ENCODE measurements around the gene ANP32A.

DNA sequence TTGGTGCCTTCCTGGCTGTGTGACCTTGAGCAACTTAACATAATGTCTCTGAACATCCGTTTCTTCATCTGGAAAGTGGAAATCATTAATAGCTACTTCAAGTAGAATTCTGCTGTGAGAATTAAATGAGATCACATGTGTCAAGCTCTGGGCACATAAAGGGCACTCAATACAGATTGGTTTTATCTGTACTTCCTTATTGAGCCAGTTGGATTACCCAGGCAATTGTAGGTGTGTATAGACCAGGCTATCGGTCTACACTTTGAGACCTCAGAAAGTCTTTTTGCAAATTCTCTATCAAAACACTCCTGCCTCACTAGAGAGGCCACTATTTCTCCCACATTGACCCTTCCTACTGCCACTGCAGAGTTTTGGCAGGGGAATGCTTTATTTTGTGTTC is 47.7 kb downstream of the ANP32A start:
- no peak for TF ChIP-seq POLR2AphosphoS5 (IDR thresholded peaks at IDR 0.05; ENCODE audit: low read depth, low read length)
- TF ChIP-seq, protein P1, sequence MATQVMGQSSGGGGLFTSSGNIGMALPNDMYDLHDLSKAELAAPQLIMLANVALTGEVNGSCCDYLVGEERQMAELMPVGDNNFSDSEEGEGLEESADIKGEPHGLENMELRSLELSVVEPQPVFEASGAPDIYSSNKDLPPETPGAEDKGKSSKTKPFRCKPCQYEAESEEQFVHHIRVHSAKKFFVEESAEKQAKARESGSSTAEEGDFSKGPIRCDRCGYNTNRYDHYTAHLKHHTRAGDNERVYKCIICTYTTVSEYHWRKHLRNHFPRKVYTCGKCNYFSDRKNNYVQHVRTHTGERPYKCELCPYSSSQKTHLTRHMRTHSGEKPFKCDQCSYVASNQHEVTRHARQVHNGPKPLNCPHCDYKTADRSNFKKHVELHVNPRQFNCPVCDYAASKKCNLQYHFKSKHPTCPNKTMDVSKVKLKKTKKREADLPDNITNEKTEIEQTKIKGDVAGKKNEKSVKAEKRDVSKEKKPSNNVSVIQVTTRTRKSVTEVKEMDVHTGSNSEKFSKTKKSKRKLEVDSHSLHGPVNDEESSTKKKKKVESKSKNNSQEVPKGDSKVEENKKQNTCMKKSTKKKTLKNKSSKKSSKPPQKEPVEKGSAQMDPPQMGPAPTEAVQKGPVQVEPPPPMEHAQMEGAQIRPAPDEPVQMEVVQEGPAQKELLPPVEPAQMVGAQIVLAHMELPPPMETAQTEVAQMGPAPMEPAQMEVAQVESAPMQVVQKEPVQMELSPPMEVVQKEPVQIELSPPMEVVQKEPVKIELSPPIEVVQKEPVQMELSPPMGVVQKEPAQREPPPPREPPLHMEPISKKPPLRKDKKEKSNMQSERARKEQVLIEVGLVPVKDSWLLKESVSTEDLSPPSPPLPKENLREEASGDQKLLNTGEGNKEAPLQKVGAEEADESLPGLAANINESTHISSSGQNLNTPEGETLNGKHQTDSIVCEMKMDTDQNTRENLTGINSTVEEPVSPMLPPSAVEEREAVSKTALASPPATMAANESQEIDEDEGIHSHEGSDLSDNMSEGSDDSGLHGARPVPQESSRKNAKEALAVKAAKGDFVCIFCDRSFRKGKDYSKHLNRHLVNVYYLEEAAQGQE (IDR thresholded peaks at IDR 0.05; ENCODE audit: insufficient read depth in 1 of 2, low read depth in 2 of 2, low read length in 2 of 2): no peak
- TF ChIP-seq TAF1 (IDR thresholded peaks at IDR 0.05; ENCODE audit: borderline replicate concordance, insufficient read depth, low read length): no peak
- no peak for TF ChIP-seq SIN3A (IDR thresholded peaks at IDR 0.05; ENCODE audit: borderline replicate concordance, insufficient read depth, low read length)
- no peak for TF ChIP-seq FOXP2 (optimal IDR thresholded peaks at IDR 0.05; ENCODE audit: borderline replicate concordance, extremely low read depth, extremely low read length, insufficient read depth)
